ENCODE data around the gene TEF.

DNA sequence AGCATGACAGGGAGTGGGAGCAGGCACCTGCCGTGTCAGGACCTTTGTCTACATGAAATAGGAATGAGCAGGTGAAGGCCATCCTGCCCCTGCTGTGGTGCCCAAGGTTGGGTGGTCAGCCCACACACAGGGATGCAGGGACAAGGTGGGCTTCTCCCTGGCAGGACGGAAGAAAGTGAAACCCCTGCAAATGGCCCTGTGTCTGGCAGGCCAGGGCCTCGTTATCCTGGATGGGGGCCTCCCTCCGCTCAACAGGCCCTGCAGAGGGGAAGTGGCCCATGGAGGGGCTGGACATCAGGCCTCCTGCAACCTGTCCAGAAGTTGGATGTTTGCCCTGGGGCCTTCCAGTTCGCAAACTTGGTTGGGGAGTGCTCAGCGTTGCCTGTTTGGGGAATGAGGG, 49.9 kb downstream of the TEF start:
- TF ChIP-seq, protein P1, sequence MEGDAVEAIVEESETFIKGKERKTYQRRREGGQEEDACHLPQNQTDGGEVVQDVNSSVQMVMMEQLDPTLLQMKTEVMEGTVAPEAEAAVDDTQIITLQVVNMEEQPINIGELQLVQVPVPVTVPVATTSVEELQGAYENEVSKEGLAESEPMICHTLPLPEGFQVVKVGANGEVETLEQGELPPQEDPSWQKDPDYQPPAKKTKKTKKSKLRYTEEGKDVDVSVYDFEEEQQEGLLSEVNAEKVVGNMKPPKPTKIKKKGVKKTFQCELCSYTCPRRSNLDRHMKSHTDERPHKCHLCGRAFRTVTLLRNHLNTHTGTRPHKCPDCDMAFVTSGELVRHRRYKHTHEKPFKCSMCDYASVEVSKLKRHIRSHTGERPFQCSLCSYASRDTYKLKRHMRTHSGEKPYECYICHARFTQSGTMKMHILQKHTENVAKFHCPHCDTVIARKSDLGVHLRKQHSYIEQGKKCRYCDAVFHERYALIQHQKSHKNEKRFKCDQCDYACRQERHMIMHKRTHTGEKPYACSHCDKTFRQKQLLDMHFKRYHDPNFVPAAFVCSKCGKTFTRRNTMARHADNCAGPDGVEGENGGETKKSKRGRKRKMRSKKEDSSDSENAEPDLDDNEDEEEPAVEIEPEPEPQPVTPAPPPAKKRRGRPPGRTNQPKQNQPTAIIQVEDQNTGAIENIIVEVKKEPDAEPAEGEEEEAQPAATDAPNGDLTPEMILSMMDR (IDR thresholded peaks at IDR 0.05; ENCODE audit: low read depth, low read length), result no peak
- no peak for TF ChIP-seq EZH2phosphoT487 (IDR thresholded peaks at IDR 0.05; ENCODE audit: low read depth)

Data from OCI-LY3 (cell line).